Upper lobe of right lung (tissue), 1 donor: Measurements from ENCODE around the gene NFAT5. TPM values are rescaled to one million over a fixed set of nuclear protein-coding genes. Genes with fewer than 3 reads are reported as not detected.

Source experiments
- ATAC-seq: fragments of 200-7000 bp; cut with Tn5 transposase; one replicate; pipeline ENCODE4 v1.9.1; 2020; ENCODE audit warnings: mild to moderate bottlenecking, moderate library complexity
- DNase-seq: peaks from one replicate; pipeline ENCODE4 v3.0.0-alpha.2; 2020
- H3K27ac ChIP-seq: fragments of 200-600 bp; one replicate; pipeline ENCODE4 v1.8.0; 2022
- H3K27me3 ChIP-seq: fragments of 200-600 bp; one replicate; pipeline ENCODE4 v1.8.0; 2022; ENCODE audit warnings: mild to moderate bottlenecking
- H3K36me3 ChIP-seq: fragments of 200-600 bp; one replicate; pipeline ENCODE4 v1.8.0; 2022
- H3K4me1 ChIP-seq: fragments of 200-600 bp; one replicate; pipeline ENCODE4 v1.8.0; 2022
- H3K4me3 ChIP-seq: fragments of 200-600 bp; one replicate; pipeline ENCODE4 v1.8.0; 2022; ENCODE audit warnings: mild to moderate bottlenecking
- H3K9me3 ChIP-seq: fragments of 200-600 bp; one replicate; pipeline ENCODE4 v1.8.0; 2022
- intact Hi-C: fragments of 100-400 bp; cut with DNase I; formaldehyde crosslinking; loops from one replicate; pipeline ENCODE4 v1.11.0; 2022
- total RNA-seq: library from RNA; stranded (reverse); fragmentation: NEBNext Ultra II Directional; extraction: Animal tissue kit (Norgen Biotek cat#: 25700); gene quantifications from one replicate; pipeline ENCODE4 v1.2.1, GENCODE V29; 2021
- TF ChIP-seq, protein P1 (sequence below): fragments of 200-600 bp; IDR thresholded peaks from one replicate; pipeline ENCODE4 v1.8.0; 2022; ENCODE audit warnings: antibody characterized with exemption
- donor health status: DM: no; HTN: yes; CAD: no; lungs with severe emphysema.

Gene NFAT5
- total RNA-seq, 1 donor from 2014 or later: 62.3 TPM

DNA sequence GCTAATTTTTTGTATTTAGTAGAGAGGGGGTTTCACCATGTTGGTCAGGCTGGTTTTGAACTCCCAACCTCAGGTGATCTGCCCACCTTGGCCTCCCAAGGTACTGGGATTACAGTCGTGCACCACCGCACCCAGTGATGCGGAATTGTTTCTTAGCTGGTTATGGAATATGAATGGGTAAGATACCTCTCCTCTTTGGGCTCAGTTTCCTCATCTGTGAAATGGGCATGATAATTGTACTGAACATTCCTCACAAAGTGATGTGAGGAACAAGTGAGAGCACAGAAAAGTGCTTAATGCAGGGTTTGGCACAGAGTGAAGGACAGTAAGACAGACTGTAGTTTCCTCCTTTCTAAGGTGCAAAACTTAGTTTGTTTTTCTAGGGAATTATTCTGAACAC lies 31.0 kb upstream of the NFAT5 start:
- no peaks in the 10 kb centered on the region for H3K36me3 ChIP-seq
- DNase-seq (no peak), ATAC-seq (no peak)
- intact Hi-C loops: no loop called here
- H3K27ac ChIP-seq: no peak overlapping the region
- peaks cover 9% of the 10 kb centered on the region for H3K4me1 ChIP-seq
- no peaks in the 10 kb centered on the region for H3K27me3 ChIP-seq
- H3K4me3 ChIP-seq: no peak overlapping the region
- H3K9me3 ChIP-seq: no peaks in the 10 kb centered on the region
- TF ChIP-seq, protein P1, sequence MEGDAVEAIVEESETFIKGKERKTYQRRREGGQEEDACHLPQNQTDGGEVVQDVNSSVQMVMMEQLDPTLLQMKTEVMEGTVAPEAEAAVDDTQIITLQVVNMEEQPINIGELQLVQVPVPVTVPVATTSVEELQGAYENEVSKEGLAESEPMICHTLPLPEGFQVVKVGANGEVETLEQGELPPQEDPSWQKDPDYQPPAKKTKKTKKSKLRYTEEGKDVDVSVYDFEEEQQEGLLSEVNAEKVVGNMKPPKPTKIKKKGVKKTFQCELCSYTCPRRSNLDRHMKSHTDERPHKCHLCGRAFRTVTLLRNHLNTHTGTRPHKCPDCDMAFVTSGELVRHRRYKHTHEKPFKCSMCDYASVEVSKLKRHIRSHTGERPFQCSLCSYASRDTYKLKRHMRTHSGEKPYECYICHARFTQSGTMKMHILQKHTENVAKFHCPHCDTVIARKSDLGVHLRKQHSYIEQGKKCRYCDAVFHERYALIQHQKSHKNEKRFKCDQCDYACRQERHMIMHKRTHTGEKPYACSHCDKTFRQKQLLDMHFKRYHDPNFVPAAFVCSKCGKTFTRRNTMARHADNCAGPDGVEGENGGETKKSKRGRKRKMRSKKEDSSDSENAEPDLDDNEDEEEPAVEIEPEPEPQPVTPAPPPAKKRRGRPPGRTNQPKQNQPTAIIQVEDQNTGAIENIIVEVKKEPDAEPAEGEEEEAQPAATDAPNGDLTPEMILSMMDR: no peak

DNA sequence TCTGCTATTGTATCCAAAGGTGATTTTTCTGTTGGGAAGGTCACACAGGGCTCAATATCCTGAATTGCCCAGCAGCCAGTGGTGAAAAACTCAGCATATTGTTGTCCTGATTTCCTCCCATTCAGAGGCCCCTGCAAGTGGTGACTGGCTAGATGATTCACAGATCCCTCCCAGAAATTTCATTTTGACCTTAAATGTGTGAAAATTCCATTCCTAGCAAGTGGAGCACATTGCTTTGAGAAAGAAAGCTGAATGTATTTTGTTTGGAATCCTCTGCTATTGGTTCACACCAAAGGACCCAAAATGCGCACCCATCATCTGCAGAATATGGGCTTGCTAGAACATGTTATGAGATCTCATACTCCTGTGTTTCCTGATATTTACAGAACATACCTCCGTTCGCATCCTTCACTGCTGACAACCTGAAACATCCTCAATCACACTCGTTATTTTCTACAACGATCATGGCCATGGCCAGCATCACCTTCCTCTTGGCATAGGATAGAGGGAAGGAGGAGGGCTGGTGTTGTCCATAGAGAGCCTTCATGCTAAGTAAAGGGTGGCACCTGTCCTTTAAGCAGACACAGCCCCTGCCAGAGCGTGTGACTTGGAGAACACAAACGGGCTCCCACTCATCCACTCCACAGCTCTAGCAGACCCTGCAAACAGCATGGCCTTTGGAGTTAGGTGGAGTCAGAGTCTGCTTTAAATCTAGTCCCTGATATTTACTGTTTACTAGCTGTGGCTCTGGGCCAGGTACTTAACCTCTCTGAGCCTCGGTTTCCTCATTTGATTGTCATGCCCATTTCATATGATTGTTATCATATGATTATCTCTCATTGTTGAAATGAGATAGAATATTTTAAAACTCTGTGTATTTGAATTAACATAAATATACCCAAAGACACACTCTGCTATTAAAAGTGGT lies 30.4 kb upstream of the NFAT5 start:
- Histone ChIP-seq H3K4me3 (no peak overlapping the region), H3K4me1 (peaks cover 9% of the 10 kb centered on the region), H3K9me3 (no peaks in the 10 kb centered on the region), H3K27me3 (no peaks in the 10 kb centered on the region), H3K27ac (no peak overlapping the region), H3K36me3 (no peaks in the 10 kb centered on the region)
- intact Hi-C loops: no loop called here
- TF ChIP-seq, protein P1: no peak
- ATAC-seq: no peak
- no peak for DNase-seq

DNA sequence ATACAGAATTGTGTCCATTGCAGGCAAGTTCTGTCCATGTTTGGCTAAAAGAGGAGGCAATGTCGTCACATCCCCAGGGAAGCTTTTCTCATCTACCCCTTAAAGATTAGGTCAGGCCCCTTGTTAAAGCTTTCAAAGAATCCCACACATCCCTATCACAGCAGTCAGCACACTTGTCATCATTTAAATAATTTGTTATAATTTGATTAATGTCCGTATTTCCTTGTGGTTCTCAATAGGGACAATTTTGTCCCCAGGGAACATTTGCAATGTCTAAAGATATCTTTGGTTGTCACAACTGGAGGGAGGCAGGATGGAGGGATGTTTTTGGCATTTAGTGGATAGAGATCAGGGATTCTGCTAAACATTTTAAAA lies 28.1 kb upstream of the NFAT5 start:
- intact Hi-C loops: no loop called here
- TF ChIP-seq, protein P1: no peak
- no peak for ATAC-seq
- Histone ChIP-seq H3K36me3 (no peaks in the 10 kb centered on the region), H3K27ac (no peak overlapping the region), H3K4me1 (peaks cover 4% of the 10 kb centered on the region), H3K9me3 (no peaks in the 10 kb centered on the region), H3K4me3 (no peak overlapping the region), H3K27me3 (no peaks in the 10 kb centered on the region)
- DNase-seq: no peak

DNA sequence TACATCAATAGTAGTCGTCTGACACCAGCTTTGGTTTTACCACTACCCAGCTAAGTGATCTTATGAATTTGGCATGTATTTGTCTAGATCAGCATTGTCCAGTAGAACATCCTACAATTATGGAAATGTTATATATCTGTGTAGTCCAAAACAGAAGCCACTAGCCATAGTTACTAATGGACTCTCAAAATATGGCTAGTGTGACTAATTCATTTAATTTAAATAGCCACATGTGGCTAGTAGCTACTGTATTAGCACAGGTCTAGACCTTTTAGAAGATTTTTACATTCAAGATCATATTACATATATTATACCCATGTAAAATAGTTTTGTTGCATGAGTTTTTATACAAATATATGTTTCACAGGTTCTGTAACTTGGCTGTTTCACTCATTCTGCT lies 27.0 kb upstream of the NFAT5 start:
- H3K27ac ChIP-seq: no peak overlapping the region
- intact Hi-C loops: no loop called here

DNA sequence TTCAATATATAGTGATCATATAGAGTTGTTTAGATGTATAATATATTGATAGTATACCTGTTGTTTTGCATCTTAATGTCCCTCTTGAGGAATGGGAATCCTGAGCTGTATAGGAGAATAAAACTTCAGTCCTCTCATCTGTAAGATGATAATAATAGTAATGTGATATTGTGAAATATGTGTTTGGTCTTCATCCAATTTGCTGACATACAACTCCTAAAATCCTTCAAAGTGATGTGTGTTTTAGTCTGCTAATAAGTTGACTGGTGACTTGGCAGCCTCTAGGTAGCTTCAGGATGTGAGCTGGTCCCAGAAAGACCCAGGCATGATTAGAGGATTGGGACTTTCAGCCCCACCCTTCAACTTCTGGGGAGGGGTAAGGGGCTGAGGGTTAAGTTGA lies 22.8 kb upstream of the NFAT5 start:
- TF ChIP-seq, protein P1: no peak
- Histone ChIP-seq H3K4me1 (peaks cover 4% of the 10 kb centered on the region), H3K9me3 (no peaks in the 10 kb centered on the region), H3K27ac (no peak overlapping the region), H3K27me3 (no peaks in the 10 kb centered on the region), H3K4me3 (no peak overlapping the region), H3K36me3 (no peaks in the 10 kb centered on the region)
- ATAC-seq (no peak), DNase-seq (no peak)
- intact Hi-C loops: no loop called here

More for the DNA sequence above, 27.0 kb upstream of the NFAT5 start:
- ATAC-seq (no peak), DNase-seq (no peak)
- Histone ChIP-seq H3K4me3 (no peak overlapping the region), H3K9me3 (no peaks in the 10 kb centered on the region), H3K36me3 (no peaks in the 10 kb centered on the region), H3K4me1 (peaks cover 4% of the 10 kb centered on the region), H3K27me3 (no peaks in the 10 kb centered on the region)
- TF ChIP-seq, protein P1: no peak
